PFSK-1 (cell line): Measurements from ENCODE around the gene NIT1.

Source experiments
- POLR2AphosphoS5 ChIP-seq: IDR thresholded peaks from 2 replicates; pipeline ENCODE4 v1.6.1; 2012; ENCODE audit warnings: low read depth, mild to moderate bottlenecking, control low read depth, low read length, moderate library complexity
- REST ChIP-seq, 2 experiments: IDR thresholded peaks; 2 replicates each; pipeline versions ENCODE4 v1.6.1 to v1.8.0; 2011 to 2012; ENCODE audit warnings: low read depth in 2 of 2, low read length in 2 of 2, control low read depth in 1 of 2, inconsistent platforms in 1 of 2, mild to moderate bottlenecking in 1 of 2, moderate library complexity in 1 of 2; ENCODE audit not compliant: insufficient read depth in 1 of 2
- TAF1 ChIP-seq: IDR thresholded peaks from 2 replicates; pipeline ENCODE4 v1.6.1; 2012; ENCODE audit warnings: low read length, control low read depth, borderline replicate concordance; ENCODE audit not compliant: insufficient read depth

- no peak for TF ChIP-seq POLR2AphosphoS5
- no peak for TF ChIP-seq REST (IDR thresholded peaks at IDR 0.05; ENCODE audit: insufficient read depth in 1 of 2, low read depth in 2 of 2, low read length in 2 of 2)
- no peak for TF ChIP-seq TAF1
Measured at GRCh38 chr1:161083748-161084596, 33.9 kb upstream of the NIT1 start.
